HG02610 (cell line): Measurements from ENCODE around the gene GRK7.

Experiments
- ATAC-seq: cut with Tn5 transposase; IDR thresholded peaks from one replicate; pipeline ENCODE4 v1.9.1; 2021; ENCODE audit warnings: mild to moderate bottlenecking, moderate library complexity; ENCODE audit not compliant: unreplicated experiment

Gene GRK7, protein sequence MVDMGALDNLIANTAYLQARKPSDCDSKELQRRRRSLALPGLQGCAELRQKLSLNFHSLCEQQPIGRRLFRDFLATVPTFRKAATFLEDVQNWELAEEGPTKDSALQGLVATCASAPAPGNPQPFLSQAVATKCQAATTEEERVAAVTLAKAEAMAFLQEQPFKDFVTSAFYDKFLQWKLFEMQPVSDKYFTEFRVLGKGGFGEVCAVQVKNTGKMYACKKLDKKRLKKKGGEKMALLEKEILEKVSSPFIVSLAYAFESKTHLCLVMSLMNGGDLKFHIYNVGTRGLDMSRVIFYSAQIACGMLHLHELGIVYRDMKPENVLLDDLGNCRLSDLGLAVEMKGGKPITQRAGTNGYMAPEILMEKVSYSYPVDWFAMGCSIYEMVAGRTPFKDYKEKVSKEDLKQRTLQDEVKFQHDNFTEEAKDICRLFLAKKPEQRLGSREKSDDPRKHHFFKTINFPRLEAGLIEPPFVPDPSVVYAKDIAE (N-terminal part only)

DNA sequence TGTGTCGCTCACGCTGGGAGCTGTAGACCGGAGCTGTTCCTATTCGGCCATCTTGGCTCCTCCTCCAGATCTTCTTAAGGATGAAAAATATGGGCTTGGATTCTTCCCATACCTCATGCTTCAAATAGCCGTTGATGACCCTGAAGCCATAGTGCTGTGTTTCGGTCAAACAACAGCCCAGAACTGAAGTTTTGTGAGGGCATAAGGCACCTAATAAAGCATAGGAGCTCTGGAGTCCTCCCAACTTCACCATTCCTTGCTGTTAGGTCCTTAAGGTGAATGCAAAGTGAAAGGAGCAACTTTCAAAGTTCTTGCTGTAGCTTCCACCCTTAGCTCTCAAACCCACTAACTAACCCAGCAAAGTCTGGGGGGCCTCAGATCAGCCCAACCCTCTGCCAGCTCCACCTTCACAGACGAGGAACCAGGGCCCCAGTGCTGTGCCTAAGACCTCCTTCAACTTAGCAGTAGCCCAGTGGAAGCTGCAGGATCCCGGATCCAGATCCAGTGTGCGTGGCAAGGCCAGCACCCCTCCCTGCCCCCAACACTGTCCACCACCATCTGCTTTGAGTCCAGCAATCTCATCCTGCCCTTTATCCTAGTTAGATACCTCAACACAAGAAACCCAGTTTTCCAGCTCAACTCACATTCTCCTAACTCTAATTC lies at the start of gene GRK7:
TSS of gene GRK7 (plus strand) at position 321 of the 663 bp plus-strand sequence. CDS start 14,877 bp downstream, outside the sequence.
- no peak for ATAC-seq

DNA sequence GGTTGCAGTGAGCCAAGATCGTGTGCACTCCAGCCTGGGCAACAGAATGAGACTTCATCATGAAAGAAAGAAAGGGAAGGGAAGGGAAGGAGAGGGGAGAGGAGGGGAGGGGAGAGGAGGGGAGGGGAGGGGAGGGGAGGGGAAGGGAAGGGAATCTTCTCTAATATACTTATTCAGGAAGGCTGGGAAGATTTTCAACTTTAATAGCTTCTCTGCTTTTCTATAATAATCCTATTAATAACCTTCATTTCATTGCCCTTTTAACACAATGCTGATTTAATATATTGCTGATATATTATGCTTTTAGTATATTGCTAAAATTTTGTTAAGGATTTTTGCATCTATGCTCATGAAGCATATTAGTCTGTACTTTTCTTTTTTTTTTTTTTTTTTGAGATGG lies 48.5 kb upstream of the GRK7 start:
- no peak for ATAC-seq

DNA sequence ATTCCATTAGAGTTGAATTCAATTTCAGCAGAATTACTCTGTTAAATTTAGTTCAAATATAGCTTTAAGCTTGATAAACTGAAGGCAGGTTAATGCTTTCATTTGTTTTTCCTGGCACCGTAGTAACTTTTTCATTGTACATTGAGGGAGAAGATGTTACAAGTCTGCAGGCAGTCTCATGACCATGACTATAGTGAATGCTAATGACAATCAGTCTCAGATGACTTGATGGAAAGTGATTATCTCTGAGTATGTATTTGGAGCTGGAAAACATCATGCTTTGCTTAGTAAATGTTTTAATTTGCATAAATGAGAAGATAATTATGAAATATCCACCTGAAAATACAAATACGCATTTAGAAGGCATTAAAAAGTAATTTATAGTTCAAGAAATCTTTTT lies 41.1 kb upstream of the GRK7 start:
- no peak for ATAC-seq

DNA sequence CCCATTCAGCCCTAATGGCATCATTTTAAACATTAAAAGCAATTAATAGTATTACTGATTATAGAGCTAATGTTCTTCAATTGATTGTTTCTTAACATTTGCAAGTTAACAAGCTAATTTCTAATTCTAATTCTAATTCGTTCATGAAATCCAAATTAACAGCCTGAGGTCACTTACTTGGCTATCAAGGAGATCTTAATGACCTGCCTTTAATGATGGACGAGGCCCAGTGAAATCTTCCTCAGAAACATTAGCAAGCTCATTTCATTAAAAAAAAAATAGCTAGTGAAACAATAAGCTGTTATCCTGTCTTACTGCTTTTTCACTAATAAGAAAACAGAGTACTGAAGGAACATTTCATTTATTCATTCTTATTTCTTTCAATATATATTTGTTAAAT lies 40.6 kb upstream of the GRK7 start:
- no peak for ATAC-seq

DNA sequence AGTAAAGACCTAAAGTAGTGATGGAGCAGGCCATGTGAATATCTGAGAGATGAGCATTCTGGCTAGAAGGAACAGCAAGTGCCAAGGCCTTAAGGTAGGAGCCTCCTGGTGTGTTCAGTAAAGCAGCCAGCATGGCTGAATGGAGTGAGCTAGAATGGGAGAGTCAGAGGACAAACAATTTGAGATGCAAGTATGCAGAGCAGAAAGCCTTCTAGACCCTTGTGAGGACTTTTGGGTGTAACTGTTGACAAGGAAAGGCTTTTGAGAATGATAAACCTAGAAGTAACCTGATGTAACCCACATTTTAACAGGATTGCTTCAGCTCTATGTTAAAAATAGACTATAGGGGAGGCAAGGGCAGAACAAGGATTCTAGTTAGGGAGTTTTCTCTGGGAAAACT lies 40.0 kb upstream of the GRK7 start:
- no peak for ATAC-seq

DNA sequence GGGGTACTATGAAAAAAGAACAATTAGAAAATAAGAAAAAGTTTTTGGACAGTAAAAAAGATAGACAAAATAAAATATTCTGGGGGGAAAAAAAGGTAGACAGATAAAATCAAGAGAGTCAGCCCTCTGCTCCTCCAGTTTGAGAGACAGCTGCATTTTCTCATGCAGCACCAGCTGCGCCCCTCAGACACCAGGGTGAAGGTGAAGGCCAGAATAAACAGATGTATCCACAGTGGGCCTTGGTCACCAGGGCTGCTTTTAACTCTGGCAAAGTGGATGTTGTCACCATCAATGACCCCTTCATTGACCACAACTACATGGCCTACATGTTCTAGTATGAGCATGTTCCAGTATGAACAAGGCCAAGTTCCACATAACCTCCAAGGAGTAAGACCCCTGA lies 39.0 kb upstream of the GRK7 start:
- no peak for ATAC-seq

DNA sequence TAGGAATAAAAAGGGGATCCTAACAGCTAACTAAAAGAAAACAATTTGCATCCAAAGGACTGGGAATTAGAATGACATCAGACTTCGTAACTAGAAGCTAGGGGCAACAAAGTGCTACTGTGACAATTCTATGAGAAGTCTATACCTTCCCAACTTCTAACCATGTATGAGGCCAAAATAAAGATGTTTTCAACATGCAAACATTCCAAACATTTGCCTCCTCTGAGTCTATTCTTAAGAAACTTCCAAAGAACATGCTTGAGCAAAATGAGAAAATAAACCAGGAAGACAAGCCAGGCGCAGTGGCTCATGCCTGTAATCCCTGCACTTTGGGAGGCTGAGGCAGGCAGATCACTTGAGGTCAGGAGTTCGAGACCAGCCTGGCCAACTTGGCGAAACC lies 38.2 kb upstream of the GRK7 start:
- no peak for ATAC-seq

DNA sequence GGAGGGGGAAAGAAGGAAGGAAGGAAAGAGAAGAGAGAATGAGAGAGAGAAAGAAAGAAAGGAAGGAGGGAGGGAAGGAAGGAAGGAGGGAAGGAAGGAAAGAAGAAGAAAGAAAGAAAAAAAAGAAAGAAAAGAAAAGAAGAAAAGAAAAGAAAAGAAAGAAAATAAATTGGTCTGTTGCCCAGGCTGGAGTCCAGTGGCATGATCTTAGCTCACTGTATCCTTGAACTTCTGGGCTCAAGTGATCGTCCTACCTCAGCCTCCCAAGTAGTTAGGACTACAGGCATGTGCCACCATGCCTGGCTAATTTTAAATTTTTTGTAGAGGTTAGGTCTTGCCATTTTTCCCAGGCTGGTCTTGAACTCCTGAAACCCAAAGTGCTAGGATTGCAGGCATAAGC lies 36.7 kb upstream of the GRK7 start:
- no peak for ATAC-seq

DNA sequence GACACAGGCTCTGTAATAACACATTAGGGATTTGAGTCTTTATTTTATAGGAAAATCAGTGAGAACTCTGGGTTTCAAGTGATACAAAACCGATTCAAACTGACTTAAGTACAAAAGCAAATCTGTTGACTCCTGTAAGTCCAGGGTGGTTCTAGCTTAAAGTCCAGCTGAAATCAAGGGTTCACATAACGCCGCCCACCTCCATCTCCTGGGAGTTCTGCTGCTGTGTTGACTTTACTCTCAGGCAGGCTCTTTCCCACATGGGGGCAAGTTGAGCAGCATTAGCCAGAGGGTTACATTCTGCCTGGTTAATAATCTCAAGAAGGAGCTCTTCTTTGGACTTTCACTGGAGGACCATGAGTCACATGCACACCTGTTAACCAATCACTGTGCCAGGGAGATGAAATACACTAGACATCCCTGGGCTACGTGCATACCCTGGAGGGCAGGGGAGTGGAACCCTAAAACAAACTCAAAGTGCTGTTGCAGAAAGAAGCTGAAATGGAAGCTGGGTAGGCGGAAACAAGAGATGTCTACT lies 34.8 kb upstream of the GRK7 start:
- ATAC-seq = no peak

DNA sequence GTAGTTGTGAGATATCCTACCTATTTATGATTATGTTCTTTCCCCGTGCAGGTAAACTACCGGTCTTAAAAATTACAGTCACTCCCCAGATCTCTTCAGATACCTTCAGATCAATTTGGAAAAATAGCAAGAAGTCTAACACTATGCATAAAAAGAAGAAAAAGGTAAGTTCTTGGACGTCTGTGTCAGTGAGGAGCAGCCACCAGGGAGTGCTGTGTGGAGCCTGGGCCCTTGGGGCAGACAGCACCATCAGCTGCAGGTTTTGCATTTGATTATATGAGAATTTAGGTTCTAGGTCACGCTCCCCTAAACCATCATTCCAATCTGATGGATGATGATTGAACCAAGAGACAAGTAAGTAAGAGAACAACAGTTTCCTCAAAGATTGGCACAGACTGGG lies 34.0 kb upstream of the GRK7 start:
- no peak for ATAC-seq

DNA sequence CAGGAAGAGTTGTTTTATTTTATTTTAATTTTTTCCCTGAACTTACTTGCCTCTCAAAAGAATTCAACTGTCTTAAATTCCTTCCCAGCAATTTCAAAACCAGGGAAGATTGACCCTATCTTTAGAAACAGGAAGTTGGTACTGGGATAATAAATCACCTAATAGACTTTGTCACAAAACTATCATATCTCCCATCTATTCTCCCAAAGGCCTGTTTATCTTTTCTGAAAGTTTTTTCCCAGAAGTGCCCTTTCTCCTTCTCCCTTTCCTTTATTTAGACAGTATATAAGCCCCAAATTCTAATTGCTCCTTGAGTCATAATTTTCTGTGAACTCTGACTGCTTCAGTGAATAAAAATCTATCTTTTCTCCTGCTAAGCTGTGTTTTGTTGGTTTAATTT lies 28.0 kb upstream of the GRK7 start:
- no peak for ATAC-seq

DNA sequence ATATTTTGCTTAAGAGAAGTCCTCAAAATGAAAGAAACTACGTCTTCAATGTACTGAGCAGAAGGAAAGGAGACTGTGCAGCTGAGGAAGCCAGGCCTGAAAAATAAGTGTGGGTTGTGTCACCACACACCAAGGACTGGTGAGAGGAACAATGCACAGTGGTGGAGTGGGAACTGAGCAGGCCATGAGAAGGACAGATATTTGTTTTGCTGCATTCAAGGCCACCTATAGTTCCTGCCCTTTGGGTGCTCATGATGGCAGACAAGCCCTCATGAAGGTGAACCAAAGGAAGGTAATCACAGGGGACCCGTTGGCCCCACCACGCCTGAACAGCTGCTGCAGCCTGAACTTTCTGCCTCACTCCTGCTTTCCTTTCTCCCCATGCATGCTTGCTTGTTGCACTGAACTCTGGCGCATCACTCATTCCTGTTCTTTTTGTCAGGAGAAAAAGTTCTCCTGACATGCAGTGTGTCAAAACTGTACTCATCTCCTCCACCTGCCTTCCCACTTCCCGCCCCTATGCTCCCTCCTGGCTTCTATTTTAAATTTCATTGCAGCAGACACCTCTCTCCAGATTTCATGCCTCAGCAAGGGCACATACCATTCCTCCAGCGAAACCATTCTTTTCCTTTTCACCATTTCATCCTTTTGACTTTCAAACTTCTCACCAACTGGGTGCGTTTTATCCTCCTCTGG lies 27.3 kb upstream of the GRK7 start:
- no peak for ATAC-seq

DNA sequence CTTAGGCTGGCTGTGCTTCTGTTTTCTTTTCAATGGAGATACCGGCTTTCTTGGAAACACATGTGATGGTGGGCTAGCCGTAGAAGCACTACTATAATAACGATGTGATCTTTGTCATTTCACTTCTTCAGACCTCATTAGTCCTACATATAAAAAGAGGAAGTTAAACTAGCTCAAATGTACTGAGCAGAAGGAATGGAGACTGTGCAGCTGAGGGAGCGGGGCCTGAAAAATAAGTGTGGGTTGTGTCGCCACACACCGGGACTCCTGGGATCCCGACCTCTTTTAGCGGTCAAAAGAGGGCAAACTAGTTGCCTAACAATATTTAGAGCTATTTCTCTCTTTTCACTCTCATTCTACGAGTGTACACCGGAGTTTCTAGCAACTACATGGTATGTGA lies 26.1 kb upstream of the GRK7 start:
- no peak for ATAC-seq

DNA sequence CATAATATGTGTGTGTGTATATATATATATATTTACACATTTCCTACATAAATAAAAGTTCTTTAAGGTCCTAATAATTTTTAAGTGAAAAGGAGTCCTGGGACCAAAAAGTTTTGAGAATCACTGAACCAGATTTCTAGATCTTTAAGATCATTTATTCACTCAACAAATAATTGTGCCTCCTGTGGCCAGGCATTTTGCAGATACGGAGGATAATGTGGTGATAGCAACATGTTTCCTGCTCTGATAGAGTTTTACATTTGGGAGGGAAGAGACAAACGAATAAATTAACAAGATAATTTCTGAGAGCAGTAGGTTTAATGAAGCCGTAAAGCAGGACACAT lies 25.6 kb upstream of the GRK7 start:
- ATAC-seq = no peak

DNA sequence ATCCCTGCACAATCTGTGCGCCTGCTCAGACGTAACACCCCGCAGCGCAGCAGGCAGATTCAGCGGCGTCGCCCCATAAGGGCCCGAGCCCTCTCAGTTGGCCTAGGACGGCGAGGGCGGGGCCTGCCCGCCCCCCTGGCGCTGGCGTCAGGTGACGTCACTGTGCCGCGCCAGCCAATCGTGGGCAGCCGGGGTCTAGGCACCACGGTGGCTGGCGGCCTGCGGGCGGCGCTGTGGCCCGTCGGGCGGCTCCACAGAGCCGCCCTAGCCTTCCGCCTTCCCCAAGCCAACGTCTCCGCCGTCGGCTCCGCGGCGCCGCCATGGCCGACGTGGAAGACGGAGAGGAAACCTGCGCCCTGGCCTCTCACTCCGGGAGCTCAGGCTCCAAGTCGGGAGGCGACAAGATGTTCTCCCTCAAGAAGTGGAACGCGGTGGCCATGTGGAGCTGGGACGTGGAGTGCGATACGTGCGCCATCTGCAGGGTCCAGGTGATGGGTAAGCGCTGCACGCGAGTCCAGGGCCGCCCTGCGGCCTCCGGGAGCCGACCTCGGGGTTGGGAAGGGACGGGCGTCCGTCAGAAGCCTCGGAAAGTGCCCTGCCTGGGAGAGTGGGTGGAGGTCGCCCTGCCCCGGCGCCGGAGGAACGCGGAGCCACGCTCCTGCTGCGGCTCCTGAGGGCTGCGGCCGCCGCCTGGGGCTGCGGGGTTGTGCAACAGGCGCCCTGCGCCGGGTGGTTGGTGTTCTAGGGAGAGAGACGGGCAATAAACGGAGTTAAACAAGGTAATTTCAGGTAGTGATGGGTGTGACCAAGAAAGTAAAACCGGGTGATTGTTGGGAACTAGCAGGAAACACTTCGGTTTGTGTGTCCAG lies 25.0 kb upstream of the GRK7 start, which contains the start of gene RNF7:
TSS of gene RNF7 (plus strand) at position 277 of the 869 bp plus-strand sequence. CDS start at position 321, 44 bp downstream.
- peak; percentile 98 for ATAC-seq

DNA sequence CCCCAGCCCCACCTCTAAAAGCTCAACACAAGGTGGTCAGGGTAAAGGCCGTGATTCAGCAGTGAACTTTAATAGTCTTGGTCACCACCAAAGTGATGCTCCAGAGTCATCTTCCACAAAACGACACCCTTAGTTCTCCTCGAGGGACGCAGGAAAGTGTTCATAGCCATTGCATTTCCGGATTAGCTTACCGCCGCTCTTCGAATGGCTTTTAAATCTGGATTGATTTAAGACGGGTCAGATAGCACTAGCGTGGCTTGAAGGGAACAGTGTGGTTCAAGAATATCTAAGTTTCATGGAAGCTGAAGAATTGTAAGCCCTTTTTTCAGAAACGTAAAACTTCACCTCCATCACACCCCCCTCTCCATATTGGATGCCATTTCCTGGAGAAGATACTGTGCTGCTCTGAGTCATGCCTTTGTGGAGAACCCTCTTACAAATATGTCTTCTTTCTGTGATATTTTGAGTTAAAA lies 24.3 kb upstream of the GRK7 start:
- peak; percentile 24 for ATAC-seq

DNA sequence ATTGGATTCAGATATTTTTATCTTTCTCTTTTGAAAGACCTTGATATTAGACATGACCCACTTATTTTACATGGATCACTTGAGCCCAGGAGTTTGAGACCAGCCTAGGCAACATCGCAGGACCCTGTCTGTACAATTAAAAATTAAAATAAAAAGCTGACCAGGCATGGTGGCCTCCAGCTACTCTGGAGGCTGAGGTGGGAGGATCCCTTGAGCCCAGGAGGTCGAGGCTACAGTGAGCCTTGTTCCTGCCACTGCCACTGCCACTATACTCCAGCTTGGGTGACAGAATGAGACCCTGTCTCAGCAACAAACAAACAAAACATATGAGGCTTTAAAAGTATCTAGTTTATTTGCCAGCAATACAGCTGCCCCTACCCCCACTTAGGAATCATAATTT lies 23.5 kb upstream of the GRK7 start:
- no peak for ATAC-seq

DNA sequence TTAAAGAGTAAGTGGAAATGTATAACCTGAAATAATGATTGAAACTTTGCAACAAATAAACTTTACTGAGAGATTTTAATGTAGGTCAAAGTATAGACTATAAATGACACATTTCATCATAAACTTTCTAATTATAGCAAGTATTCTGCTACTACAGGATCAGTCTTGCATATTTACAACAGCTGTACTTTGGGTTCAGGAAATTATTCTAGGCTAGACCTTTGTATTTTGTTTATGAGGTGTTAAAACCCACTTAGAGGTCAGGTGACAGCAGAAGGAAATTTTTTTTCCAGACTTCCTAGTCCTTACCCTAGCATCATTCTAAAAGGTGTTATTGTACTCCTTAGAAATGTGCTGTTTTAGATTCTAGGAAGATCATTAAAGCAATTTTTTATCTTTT lies 22.9 kb upstream of the GRK7 start:
- no peak for ATAC-seq

DNA sequence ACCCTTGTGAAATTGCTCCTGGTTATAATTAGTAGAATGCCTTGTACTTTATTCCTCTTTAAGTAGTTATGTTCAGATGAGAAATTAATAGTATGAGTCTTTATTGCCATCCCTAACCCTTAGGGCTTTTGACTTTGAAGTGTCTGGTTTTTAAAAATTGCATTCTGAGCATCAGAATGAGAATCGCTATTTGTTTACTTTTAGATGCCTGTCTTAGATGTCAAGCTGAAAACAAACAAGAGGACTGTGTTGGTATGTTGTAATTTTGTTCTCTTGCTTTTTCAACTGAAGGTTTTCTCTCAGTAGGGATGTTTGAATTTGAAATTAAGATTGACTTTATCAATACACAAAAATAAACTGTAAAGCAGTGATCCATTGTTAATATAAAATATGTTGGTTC lies 19.9 kb upstream of the GRK7 start:
- no peak for ATAC-seq

DNA sequence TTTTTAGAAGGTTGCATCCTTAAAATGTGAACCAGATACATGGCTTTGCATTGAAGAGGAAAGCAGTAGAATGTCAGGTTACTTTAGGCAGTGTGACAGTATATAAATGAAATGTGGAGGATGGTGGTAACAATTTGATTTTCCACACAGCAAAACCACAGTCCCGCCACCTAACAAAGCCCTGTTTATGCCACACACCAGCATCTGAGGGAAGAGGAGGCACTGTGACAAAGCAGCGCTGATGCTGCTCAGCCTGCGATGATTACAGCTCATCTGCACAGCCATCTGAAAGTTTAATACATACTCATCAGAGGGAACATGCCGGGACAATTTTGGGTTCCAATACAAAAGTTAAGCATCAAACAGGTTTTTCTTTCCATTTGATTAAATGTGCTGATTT lies 16.2 kb upstream of the GRK7 start:
- ATAC-seq = no peak
